MM.1S (cell line): Measurements from ENCODE around the gene CR1.
"Not testable (repeated sequence)": the region's sequence is repeated elsewhere in the genome, so short reads cannot be mapped to it uniquely, and the experiment has no call there.

Source experiments
- EZH2 ChIP-seq: fragments of 300-600 bp; sonication (generic); optimal IDR thresholded peaks from 2 replicates; pipeline ENCODE3; 2017; ENCODE audit warnings: low read depth, mild to moderate bottlenecking, antibody characterized with exemption, low read length, mixed read lengths
- TF ChIP-seq, protein P1 (sequence below): fragments of 300-600 bp; sonication (generic); IDR thresholded peaks from 2 replicates; pipeline ENCODE4 v1.5.1; 2016; ENCODE audit warnings: antibody characterized with exemption, low read length, mixed read lengths

DNA sequence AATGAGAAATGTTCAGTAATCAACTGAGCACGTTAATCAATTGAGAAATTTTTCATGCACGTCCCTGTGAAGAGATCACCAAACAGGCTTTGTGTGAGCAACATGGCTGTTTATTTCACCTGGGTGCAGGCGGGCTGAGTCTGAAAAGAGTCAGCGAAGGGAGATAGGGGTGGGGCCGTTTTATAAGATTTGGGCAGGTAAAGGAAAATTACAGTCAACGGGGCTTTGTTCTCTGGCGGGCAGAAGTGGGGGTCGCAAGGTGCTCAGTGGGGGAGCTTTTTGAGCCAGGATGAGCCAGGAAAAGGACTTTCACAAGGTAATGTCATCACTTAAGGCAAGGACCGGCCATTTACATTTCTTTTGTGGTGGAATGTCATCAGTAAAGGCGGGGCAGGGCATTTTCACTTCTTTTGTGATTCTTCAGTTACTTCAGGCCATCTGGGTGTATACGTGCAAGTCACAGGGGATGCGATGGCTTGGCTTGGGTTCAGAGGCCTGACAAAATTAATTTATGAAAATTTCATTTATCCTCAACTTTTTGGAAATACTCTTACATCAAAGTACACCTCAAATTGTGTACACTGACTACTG is 137.8 kb downstream of the CR1 start:
- TF ChIP-seq, protein P1, sequence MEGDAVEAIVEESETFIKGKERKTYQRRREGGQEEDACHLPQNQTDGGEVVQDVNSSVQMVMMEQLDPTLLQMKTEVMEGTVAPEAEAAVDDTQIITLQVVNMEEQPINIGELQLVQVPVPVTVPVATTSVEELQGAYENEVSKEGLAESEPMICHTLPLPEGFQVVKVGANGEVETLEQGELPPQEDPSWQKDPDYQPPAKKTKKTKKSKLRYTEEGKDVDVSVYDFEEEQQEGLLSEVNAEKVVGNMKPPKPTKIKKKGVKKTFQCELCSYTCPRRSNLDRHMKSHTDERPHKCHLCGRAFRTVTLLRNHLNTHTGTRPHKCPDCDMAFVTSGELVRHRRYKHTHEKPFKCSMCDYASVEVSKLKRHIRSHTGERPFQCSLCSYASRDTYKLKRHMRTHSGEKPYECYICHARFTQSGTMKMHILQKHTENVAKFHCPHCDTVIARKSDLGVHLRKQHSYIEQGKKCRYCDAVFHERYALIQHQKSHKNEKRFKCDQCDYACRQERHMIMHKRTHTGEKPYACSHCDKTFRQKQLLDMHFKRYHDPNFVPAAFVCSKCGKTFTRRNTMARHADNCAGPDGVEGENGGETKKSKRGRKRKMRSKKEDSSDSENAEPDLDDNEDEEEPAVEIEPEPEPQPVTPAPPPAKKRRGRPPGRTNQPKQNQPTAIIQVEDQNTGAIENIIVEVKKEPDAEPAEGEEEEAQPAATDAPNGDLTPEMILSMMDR: not testable (repeated sequence)
- TF ChIP-seq EZH2: not testable (repeated sequence)
